Astrocyte (in vitro differentiated cells and primary cell): ENCODE data around the gene MARCHF10. TPM values are rescaled to one million over a fixed set of nuclear protein-coding genes. Genes with fewer than 3 reads are reported as not detected.

Source experiments
- DNase-seq: peaks from one replicate; pipeline ENCODE4 v3.0.0-alpha.2; 2010; ENCODE audit warnings: low read depth
- FAIRE-seq: peaks from 2 replicates; lab custom pipeline; 2011; peaks lifted over from hg19 to GRCh38; lab: Jason Lieb, UNC
- H2AFZ ChIP-seq: 2 replicates; pipeline ENCODE4 v1.6.0; 2012; ENCODE audit warnings: low read depth, low read length, inconsistent platforms
- H3K27ac ChIP-seq: 2 replicates; pipeline ENCODE4 v1.5.1; 2011; ENCODE audit warnings: low read depth, low read length, inconsistent platforms
- H3K27me3 ChIP-seq: 2 replicates; pipeline ENCODE4 v1.6.0; 2011; ENCODE audit warnings: low read length, inconsistent platforms; ENCODE audit not compliant: insufficient read depth
- H3K36me3 ChIP-seq: 2 replicates; pipeline ENCODE4 v1.5.1; 2011; ENCODE audit warnings: low read length, inconsistent platforms; ENCODE audit not compliant: insufficient read depth
- H3K4me1 ChIP-seq: 2 replicates; pipeline ENCODE4 v1.5.1; 2011; ENCODE audit warnings: low read length, inconsistent platforms; ENCODE audit not compliant: insufficient read depth
- H3K4me2 ChIP-seq: 2 replicates; pipeline ENCODE4 v1.6.0; 2012; ENCODE audit warnings: low read length, inconsistent platforms
- H3K4me3 ChIP-seq: 2 replicates; pipeline ENCODE4 v1.5.1; 2011; ENCODE audit warnings: low read depth, mild to moderate bottlenecking, low read length, inconsistent platforms; ENCODE audit not compliant: insufficient read depth
- H3K79me2 ChIP-seq: 2 replicates; pipeline ENCODE4 v1.6.0; 2012; ENCODE audit warnings: mild to moderate bottlenecking, low read length, inconsistent platforms; ENCODE audit not compliant: insufficient read depth
- H3K9ac ChIP-seq: 2 replicates; pipeline ENCODE4 v1.6.0; 2012; ENCODE audit warnings: mild to moderate bottlenecking, low read length, inconsistent platforms
- H3K9me3 ChIP-seq: 2 replicates; pipeline ENCODE4 v1.5.1; 2012; ENCODE audit warnings: low read depth, mild to moderate bottlenecking, low read length, inconsistent platforms; ENCODE audit not compliant: insufficient read depth
- H4K20me1 ChIP-seq: 2 replicates; pipeline ENCODE4 v1.6.0; 2012; ENCODE audit warnings: low read length, inconsistent platforms; ENCODE audit not compliant: insufficient read depth
- H3K27ac Mint-ChIP-seq: one replicate; pipeline ENCODE4 v1.8.0; 2021; ENCODE audit warnings: mild to moderate bottlenecking, mixed read lengths; ENCODE audit not compliant: unreplicated experiment
- H3K27me3 Mint-ChIP-seq: one replicate; pipeline ENCODE4 v1.8.0; 2021; ENCODE audit warnings: low read depth, mixed read lengths; ENCODE audit not compliant: unreplicated experiment
- H3K36me3 Mint-ChIP-seq: one replicate; pipeline ENCODE4 v1.8.0; 2021; ENCODE audit warnings: low read depth, mixed read lengths; ENCODE audit not compliant: unreplicated experiment
- H3K4me1 Mint-ChIP-seq: one replicate; pipeline ENCODE4 v1.8.0; 2021; ENCODE audit warnings: low read depth, mixed read lengths; ENCODE audit not compliant: unreplicated experiment
- H3K4me3 Mint-ChIP-seq: one replicate; pipeline ENCODE4 v1.8.0; 2021; ENCODE audit warnings: mild to moderate bottlenecking, moderate library complexity, mixed read lengths; ENCODE audit not compliant: unreplicated experiment
- H3K9me3 Mint-ChIP-seq: one replicate; pipeline ENCODE4 v1.8.0; 2021; ENCODE audit warnings: mild to moderate bottlenecking, mixed read lengths; ENCODE audit not compliant: unreplicated experiment
- EZH2 ChIP-seq: IDR thresholded peaks from 2 replicates; pipeline ENCODE4 v1.6.1; 2012; ENCODE audit warnings: mild to moderate bottlenecking, low read length, inconsistent platforms; ENCODE audit not compliant: insufficient read depth
- total RNA-seq: library from RNA; stranded (reverse); gene quantifications from 2 replicates; pipeline ENCODE4 v1.2.1, GENCODE V29; 2021
- TF ChIP-seq, protein P1 (sequence below): IDR thresholded peaks from 2 replicates; pipeline ENCODE4 v1.5.1; 2011; ENCODE audit warnings: low read depth, mild to moderate bottlenecking, inconsistent platforms, low read length, moderate library complexity; ENCODE audit not compliant: insufficient read depth

The MARCHF10 gene
- total RNA-seq, 1 donor from 2014 or later: not detected

DNA sequence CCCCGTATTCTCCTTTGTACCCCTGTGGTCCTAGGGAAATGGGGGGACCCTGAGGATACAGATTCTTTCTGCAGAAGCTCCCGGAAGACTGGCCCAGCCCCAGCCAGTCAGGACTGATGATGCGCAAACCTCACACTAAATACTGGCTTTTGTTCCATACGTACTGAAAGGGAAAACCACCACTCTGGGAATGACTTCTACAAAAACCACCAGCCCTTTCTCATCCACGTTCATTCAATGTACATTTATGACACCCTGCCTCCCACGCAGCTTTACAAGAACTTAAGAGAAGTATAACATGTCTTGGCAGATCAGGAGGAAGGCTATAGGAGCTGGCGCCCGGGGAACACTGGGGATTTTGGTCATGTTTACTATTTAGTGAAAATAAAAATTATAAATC, 70.6 kb downstream of the MARCHF10 start:
- H3K36me3 Mint-ChIP-seq: no peaks in the 10 kb centered on the region
- Histone ChIP-seq H3K4me3 (no peak overlapping the region), H3K4me2 (no peak overlapping the region), H3K27me3 (peaks cover 2% of the 10 kb centered on the region), H3K4me1 (no peaks in the 10 kb centered on the region), H3K9ac (no peak overlapping the region), H3K9me3 (no peaks in the 10 kb centered on the region), H3K79me2 (no peaks in the 10 kb centered on the region), H4K20me1 (no peaks in the 10 kb centered on the region), H2AFZ (no peak overlapping the region), H3K27ac (no peak overlapping the region), H3K36me3 (no peaks in the 10 kb centered on the region)
- no peak overlapping the region for H3K27ac Mint-ChIP-seq
- H3K4me1 Mint-ChIP-seq: peaks cover 6% of the 10 kb centered on the region
- no peaks in the 10 kb centered on the region for H3K9me3 Mint-ChIP-seq
- no peak for TF ChIP-seq EZH2
- TF ChIP-seq, protein P1, sequence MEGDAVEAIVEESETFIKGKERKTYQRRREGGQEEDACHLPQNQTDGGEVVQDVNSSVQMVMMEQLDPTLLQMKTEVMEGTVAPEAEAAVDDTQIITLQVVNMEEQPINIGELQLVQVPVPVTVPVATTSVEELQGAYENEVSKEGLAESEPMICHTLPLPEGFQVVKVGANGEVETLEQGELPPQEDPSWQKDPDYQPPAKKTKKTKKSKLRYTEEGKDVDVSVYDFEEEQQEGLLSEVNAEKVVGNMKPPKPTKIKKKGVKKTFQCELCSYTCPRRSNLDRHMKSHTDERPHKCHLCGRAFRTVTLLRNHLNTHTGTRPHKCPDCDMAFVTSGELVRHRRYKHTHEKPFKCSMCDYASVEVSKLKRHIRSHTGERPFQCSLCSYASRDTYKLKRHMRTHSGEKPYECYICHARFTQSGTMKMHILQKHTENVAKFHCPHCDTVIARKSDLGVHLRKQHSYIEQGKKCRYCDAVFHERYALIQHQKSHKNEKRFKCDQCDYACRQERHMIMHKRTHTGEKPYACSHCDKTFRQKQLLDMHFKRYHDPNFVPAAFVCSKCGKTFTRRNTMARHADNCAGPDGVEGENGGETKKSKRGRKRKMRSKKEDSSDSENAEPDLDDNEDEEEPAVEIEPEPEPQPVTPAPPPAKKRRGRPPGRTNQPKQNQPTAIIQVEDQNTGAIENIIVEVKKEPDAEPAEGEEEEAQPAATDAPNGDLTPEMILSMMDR: no peak
- DNase-seq: no peak
- no peak for FAIRE-seq
- H3K4me3 Mint-ChIP-seq: no peak overlapping the region
- H3K27me3 Mint-ChIP-seq: no peaks in the 10 kb centered on the region

DNA sequence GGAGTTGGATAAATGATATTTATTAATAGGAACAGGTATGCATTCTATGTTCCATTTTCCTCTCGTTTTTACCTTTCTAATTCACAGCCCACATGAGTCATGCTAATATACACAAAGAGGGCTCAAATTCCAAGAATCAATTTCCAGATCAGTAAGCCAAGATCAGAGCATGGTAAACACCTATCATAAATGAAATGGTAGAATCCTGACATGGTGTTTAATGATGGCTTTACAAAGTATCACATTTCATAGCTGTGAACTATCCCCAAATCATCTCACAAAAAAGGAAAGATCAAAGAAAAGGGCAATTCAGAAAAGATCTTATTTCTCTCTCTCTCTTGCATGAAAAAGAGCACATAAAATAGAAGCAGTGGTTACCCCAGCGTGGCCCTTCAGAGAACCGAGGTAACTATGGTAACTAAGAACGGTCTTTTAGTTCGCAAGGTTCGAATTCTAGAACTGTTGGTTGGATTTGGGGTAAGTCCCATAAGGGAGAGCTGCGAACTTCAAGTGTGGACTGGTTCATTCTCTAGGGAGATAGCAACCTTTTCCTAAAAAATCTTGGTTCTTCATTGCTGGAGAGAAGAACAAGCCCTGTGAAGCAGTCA, 73.0 kb downstream of the MARCHF10 start:
- Mint-ChIP-seq H3K36me3 (no peaks in the 10 kb centered on the region), H3K4me3 (no peak overlapping the region), H3K4me1 (peaks cover 6% of the 10 kb centered on the region), H3K27ac (no peak overlapping the region), H3K9me3 (no peaks in the 10 kb centered on the region), H3K27me3 (no peaks in the 10 kb centered on the region)
- Histone ChIP-seq H3K4me3 (no peak overlapping the region), H3K4me1 (no peaks in the 10 kb centered on the region), H3K36me3 (no peaks in the 10 kb centered on the region), H3K4me2 (no peak overlapping the region), H2AFZ (no peak overlapping the region), H4K20me1 (no peaks in the 10 kb centered on the region), H3K9ac (no peak overlapping the region), H3K9me3 (no peaks in the 10 kb centered on the region), H3K27ac (no peak overlapping the region), H3K27me3 (peaks cover 2% of the 10 kb centered on the region), H3K79me2 (no peaks in the 10 kb centered on the region)
- TF ChIP-seq, protein P1: no peak
- no peak for TF ChIP-seq EZH2
- FAIRE-seq (no peak), DNase-seq (no peak)

DNA sequence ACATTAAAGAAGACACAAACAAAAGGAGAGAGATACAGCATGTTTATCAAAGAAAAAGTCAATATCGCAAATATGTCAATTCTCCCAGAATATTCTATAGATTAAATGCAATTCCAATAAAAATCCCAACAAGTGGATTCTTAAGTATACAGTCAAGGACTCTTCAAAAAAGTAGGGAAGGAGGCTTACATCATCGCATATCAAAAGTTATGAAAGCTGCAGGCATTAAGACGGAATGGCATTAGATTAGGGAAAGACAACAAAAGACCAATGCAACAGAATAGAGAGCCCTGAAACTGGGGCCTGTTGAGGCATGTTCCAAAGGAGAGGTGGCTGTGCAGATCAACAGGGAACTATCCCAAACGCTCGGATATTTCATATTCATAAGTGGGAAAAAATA, 76.0 kb downstream of the MARCHF10 start:
- H3K4me1 ChIP-seq: no peaks in the 10 kb centered on the region
- FAIRE-seq (no peak), DNase-seq (no peak)
- Mint-ChIP-seq H3K9me3 (no peaks in the 10 kb centered on the region), H3K36me3 (no peaks in the 10 kb centered on the region), H3K4me1 (no peaks in the 10 kb centered on the region), H3K27me3 (no peaks in the 10 kb centered on the region), H3K27ac (no peak overlapping the region), H3K4me3 (no peak overlapping the region)
- no peaks in the 10 kb centered on the region for H4K20me1 ChIP-seq
- H2AFZ ChIP-seq: no peak overlapping the region
- H3K9ac ChIP-seq: no peak overlapping the region
- no peaks in the 10 kb centered on the region for H3K36me3 ChIP-seq
- no peak overlapping the region for H3K27ac ChIP-seq
- H3K4me3 ChIP-seq: no peak overlapping the region
- no peak for TF ChIP-seq EZH2
- TF ChIP-seq, protein P1: no peak
- no peaks in the 10 kb centered on the region for H3K9me3 ChIP-seq
- no peaks in the 10 kb centered on the region for H3K27me3 ChIP-seq
- H3K79me2 ChIP-seq: no peaks in the 10 kb centered on the region
- H3K4me2 ChIP-seq: no peak overlapping the region
